Measurements from ENCODE around the gene SLC24A4. TPM values are rescaled to one million over a fixed set of nuclear protein-coding genes. Genes with fewer than 3 reads are reported as not detected.

Gene SLC24A4
- total RNA-seq, 4 donors from 2014 or later: 6.9 to 15.1 (median 8.3) TPM

- peaks cover 0 to 9% (median 0%) of the 10 kb centered on the region in 4 donors for H3K4me1 ChIP-seq
- peaks cover 0 to 19% (median 0%) of the 10 kb centered on the region in 3 donors for H3K36me3 ChIP-seq
- no peak for DNase-seq (ENCODE audit: low spot score in 2 of 2)
- H3K9me3 ChIP-seq: no peaks in the 10 kb centered on the region
- no peak overlapping the region for H3K27ac ChIP-seq
- no peak overlapping the region for H3K4me3 ChIP-seq
- WGBS, 2 donors: 87 to 93% methylated on average over 16 of the region's 16 CpGs
- H3K27me3 ChIP-seq: no peaks in the 10 kb centered on the region
- TF ChIP-seq EP300 (IDR thresholded peaks at IDR 0.05) (no peak), CTCF (IDR thresholded peaks at IDR 0.05) (no peak), POLR2A (IDR thresholded peaks at IDR 0.05) (no peak)
These were observed 170.5 kb downstream of the SLC24A4 start for GRCh38 chr14:92493492-92493891.

GRCh38 chr14:92494512-92494911 lies 171.5 kb downstream of the SLC24A4 start:
- TF ChIP-seq CTCF (IDR thresholded peaks at IDR 0.05) (no peak), EP300 (IDR thresholded peaks at IDR 0.05) (no peak), POLR2A (IDR thresholded peaks at IDR 0.05) (no peak)
- DNase-seq (ENCODE audit: low spot score in 2 of 2): no peak
- Histone ChIP-seq H3K36me3 (peaks cover 0 to 19% (median 0%) of the 10 kb centered on the region in 3 donors), H3K27ac (no peak overlapping the region), H3K9me3 (no peaks in the 10 kb centered on the region), H3K4me1 (peaks cover 0 to 5% (median 0%) of the 10 kb centered on the region in 4 donors), H3K4me3 (no peak overlapping the region), H3K27me3 (no peaks in the 10 kb centered on the region)
- 80 to 81% methylated on average over 4 of the region's 4 CpGs for WGBS, 2 donors

GRCh38 chr14:92495027-92495426 lies 172.1 kb downstream of the SLC24A4 start:
- Histone ChIP-seq H3K4me3 (no peak overlapping the region), H3K27ac (no peak overlapping the region), H3K36me3 (peaks cover 0 to 19% (median 0%) of the 10 kb centered on the region in 3 donors), H3K4me1 (peaks cover 0 to 6% (median 0%) of the 10 kb centered on the region in 4 donors), H3K27me3 (no peaks in the 10 kb centered on the region), H3K9me3 (no peaks in the 10 kb centered on the region)
- WGBS, 2 donors: 63 to 76% methylated on average over 6 of the region's 6 CpGs
- DNase-seq (ENCODE audit: low spot score in 2 of 2): no peak
- TF ChIP-seq CTCF (IDR thresholded peaks at IDR 0.05): peak in 1 of 5 experiments; percentile 14
- no peak for TF ChIP-seq POLR2A (IDR thresholded peaks at IDR 0.05)
- peak; percentile 41 to 46 for TF ChIP-seq EP300 (IDR thresholded peaks at IDR 0.05)

DNA sequence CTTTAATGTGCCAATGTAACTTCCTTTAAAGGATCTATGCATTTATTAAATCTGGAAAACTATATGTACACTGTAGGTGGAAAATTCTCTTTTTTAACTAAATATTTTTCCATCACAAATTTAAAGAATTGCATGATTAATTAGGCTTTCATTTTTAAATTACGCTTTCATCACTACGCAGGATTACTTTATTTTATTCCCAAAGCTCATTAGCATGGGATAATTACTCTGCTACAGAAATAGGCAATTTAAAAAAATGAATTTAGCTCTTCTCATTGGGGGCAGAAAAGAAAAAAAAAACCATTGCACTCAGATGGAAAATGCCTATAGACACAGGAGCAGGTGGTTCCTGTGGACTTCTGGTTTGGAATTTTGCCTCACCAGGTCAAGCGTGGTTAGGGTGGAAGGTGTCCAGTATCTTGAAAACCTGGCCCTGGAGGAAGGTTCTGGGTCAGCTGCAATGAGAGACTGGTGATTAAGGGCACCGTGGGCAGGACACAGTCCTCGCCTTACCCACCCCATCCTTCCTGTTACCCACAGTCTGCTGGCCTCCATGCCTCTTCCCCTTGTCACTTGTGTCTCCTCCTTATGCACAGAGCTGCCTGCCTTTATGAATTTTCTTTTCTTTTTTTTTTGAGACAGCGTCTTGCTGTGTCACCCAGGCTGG lies 173.4 kb downstream of the SLC24A4 start:
- Histone ChIP-seq H3K27me3 (no peaks in the 10 kb centered on the region), H3K9me3 (no peaks in the 10 kb centered on the region), H3K27ac (no peak overlapping the region), H3K4me1 (peaks cover 0 to 14% (median 2%) of the 10 kb centered on the region in 4 donors), H3K4me3 (no peak overlapping the region), H3K36me3 (peaks cover 0 to 19% (median 0%) of the 10 kb centered on the region in 3 donors)
- 79 to 88% methylated on average over 6 of the region's 6 CpGs for WGBS, 2 donors
- DNase-seq (ENCODE audit: low spot score in 2 of 2): no peak
- TF ChIP-seq EP300 (IDR thresholded peaks at IDR 0.05) (no peak), CTCF (IDR thresholded peaks at IDR 0.05) (no peak), POLR2A (IDR thresholded peaks at IDR 0.05) (no peak)

- Histone ChIP-seq H3K27me3 (no peaks in the 10 kb centered on the region), H3K9me3 (no peaks in the 10 kb centered on the region), H3K4me3 (no peak overlapping the region), H3K4me1 (peaks cover 0 to 15% (median 3%) of the 10 kb centered on the region in 4 donors), H3K27ac (no peak overlapping the region), H3K36me3 (peaks cover 0 to 15% (median 0%) of the 10 kb centered on the region in 3 donors)
- DNase-seq (ENCODE audit: low spot score in 2 of 2): no peak
- WGBS, 2 donors: 77 to 79% methylated on average over 8 of the region's 8 CpGs
- TF ChIP-seq POLR2A (IDR thresholded peaks at IDR 0.05): no peak
- no peak for TF ChIP-seq EP300 (IDR thresholded peaks at IDR 0.05)
- TF ChIP-seq CTCF (IDR thresholded peaks at IDR 0.05): no peak
These were observed 174.4 kb downstream of the SLC24A4 start for GRCh38 chr14:92497391-92497790.
